ENCODE data around the gene SPPL2B. TPM values are rescaled to one million over a fixed set of nuclear protein-coding genes. Genes with fewer than 3 reads are reported as not detected.
A peak's percentile ranks its signal among the peaks of the same experiment; 100 is the strongest.
"Not testable (repeated sequence)": the region's sequence is repeated elsewhere in the genome, so short reads cannot be mapped to it uniquely, and the experiment has no call there.

Gene SPPL2B, protein sequence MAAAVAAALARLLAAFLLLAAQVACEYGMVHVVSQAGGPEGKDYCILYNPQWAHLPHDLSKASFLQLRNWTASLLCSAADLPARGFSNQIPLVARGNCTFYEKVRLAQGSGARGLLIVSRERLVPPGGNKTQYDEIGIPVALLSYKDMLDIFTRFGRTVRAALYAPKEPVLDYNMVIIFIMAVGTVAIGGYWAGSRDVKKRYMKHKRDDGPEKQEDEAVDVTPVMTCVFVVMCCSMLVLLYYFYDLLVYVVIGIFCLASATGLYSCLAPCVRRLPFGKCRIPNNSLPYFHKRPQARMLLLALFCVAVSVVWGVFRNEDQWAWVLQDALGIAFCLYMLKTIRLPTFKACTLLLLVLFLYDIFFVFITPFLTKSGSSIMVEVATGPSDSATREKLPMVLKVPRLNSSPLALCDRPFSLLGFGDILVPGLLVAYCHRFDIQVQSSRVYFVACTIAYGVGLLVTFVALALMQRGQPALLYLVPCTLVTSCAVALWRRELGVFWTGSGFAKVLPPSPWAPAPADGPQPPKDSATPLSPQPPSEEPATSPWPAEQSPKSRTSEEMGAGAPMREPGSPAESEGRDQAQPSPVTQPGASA
- total RNA-seq (2014; rRNA removed; shearing (Covaris generic); ENCODE audit: low replicate concordance), result 18.2 and 48.3 TPM in 2 replicates

- no peaks in the 10 kb centered on the region for H3K9me2 ChIP-seq (replicated peaks; ENCODE audit: insufficient read depth, low read length)
- H2AFZ ChIP-seq (ENCODE audit: low read length), result no peak within 1 kb of the TSS
- DNase-seq, result peak; percentile 97
- peak within 1 kb of the TSS; percentile 85 for H3K4me2 ChIP-seq (ENCODE audit: low read depth, low read length, poor library complexity, severe bottlenecking)
- no peaks in the 10 kb centered on the region for H3K27me3 ChIP-seq (ENCODE audit: low read length)
- peaks cover 73% of the 10 kb centered on the region for H3K79me2 ChIP-seq (ENCODE audit: low read length)
- peak within 1 kb of the TSS; percentile 99 for H3K9ac ChIP-seq (ENCODE audit: low read length)
- peaks cover 17% of the 10 kb centered on the region; the same call in 1 of the 2 replicates for H4K20me1 ChIP-seq (ENCODE audit: insufficient read depth, low read depth, low read length)
- H3K9me3 ChIP-seq (ENCODE audit: low read length), result no peaks in the 10 kb centered on the region
- H3K27ac ChIP-seq (ENCODE audit: low read length), result peak within 1 kb of the TSS; percentile 64
- peaks cover 47% of the 10 kb centered on the region for H3K4me1 ChIP-seq (ENCODE audit: low read length)
- H3K4me3 ChIP-seq (ENCODE audit: low read length), result peak within 1 kb of the TSS; percentile 97
- H3K36me3 ChIP-seq (ENCODE audit: insufficient read depth, low read length), result 0 out of 2 replicates have a peak, but pooled peaks cover 2% of the 10 kb centered on the region
Measured at GRCh38 chr19:2328401-2329148, at the start of gene SPPL2B, which contains the start of gene LSM7. Gene SPPL2B, plus strand, starts transcription at chr19:2328684. Its CDS starts 26 bp downstream, at chr19:2328710. Gene LSM7, minus strand, starts transcription at chr19:2328586. Its CDS starts 20 bp downstream, at chr19:2328566.

DNA sequence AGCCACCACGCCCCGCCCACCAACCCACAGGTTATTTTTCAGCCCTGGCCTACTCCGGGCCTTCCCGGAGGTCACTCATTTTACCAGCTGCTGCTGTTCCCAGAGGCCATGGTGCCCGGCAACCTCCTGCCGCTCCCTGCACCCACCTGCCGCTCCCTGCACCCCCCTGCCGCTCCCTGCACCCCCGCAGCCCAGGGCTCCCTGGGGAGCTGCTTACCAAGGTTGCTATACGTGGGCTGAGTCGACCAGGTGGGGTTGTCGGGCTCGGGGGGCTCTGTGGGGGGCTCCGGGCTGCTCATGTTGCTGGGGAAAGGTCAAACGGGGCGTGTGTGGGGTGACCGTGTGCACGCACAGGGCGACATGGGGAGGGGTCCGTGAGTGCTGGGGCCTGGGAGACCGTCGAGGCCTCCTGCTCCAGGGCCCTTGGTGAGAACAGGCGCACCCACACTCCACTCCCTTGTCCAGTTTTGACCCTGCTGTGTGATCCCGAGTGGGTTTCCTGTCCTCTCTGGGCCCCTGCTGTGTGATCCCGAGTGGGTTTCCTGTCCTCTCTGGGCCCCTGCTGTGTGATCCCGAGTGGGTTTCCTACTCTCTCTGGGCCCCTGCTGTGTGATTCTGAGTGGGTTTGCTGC lies 47.7 kb upstream of the SPPL2B start:
- H2AFZ ChIP-seq (ENCODE audit: low read length), result no peak overlapping the region
- H3K4me3 ChIP-seq (ENCODE audit: low read length), result no peak overlapping the region
- no peak overlapping the region for H3K9ac ChIP-seq (ENCODE audit: low read length)
- no peaks in the 10 kb centered on the region for H3K27me3 ChIP-seq (ENCODE audit: low read length)
- H3K4me2 ChIP-seq (ENCODE audit: low read depth, low read length, poor library complexity, severe bottlenecking), result no peak overlapping the region
- no peaks in the 10 kb centered on the region for H3K9me3 ChIP-seq (ENCODE audit: low read length)
- peak; percentile 40 for DNase-seq
- no peaks in the 10 kb centered on the region for H3K36me3 ChIP-seq (ENCODE audit: insufficient read depth, low read length)
- no peak overlapping the region for H3K27ac ChIP-seq (ENCODE audit: low read length)
- H3K4me1 ChIP-seq (ENCODE audit: low read length), result no peaks in the 10 kb centered on the region
- peaks cover 7% of the 10 kb centered on the region; the same call in 1 of the 2 replicates for H4K20me1 ChIP-seq (ENCODE audit: insufficient read depth, low read depth, low read length)
- no peaks in the 10 kb centered on the region for H3K9me2 ChIP-seq (replicated peaks; ENCODE audit: insufficient read depth, low read length)
- H3K79me2 ChIP-seq (ENCODE audit: low read length), result no peaks in the 10 kb centered on the region

DNA sequence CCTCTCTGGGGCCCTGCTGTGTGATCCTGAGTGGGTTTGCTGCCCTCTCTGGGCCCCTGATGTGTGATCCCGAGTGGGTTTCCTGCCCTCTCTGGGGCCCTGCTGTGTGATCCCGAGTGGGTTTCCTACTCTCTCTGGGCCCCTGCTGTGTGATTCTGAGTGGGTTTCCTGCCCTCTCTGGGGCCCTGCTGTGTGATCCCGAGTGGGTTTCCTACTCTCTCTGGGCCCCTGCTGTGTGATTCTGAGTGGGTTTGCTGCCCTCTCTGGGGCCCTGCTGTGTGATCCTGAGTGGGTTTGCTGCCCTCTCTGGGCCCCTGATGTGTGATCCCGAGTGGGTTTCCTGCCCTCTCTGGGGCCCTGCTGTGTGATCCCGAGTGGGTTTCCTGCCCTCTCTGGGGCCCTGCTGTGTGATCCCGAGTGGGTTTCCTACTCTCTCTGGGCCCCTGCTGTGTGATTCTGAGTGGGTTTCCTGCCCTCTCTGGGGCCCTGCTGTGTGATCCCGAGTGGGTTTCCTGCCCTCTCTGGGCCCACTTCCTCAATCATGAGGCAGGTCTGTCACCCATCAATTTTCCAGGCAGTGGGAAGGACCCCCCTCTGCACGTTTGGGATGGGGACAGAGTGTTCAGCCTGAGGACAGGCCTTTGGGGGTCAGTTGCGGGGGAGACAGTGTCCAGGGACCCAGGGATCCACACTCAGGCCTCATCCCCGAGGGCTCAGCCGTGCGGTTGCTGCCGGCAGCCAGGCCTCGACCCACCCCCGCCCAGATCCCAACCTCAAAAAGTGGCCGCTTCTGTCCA lies 47.0 kb upstream of the SPPL2B start:
- H4K20me1 ChIP-seq (ENCODE audit: insufficient read depth, low read depth, low read length); H3K9me3 ChIP-seq (ENCODE audit: low read length); H3K36me3 ChIP-seq (ENCODE audit: insufficient read depth, low read length); H3K9me2 ChIP-seq (replicated peaks; ENCODE audit: insufficient read depth, low read length); H3K27ac ChIP-seq (ENCODE audit: low read length); DNase-seq; H3K9ac ChIP-seq (ENCODE audit: low read length); H3K4me1 ChIP-seq (ENCODE audit: low read length); H2AFZ ChIP-seq (ENCODE audit: low read length); H3K4me2 ChIP-seq (ENCODE audit: low read depth, low read length, poor library complexity, severe bottlenecking); H3K27me3 ChIP-seq (ENCODE audit: low read length); H3K79me2 ChIP-seq (ENCODE audit: low read length); H3K4me3 ChIP-seq (ENCODE audit: low read length): not testable (repeated sequence)

DNA sequence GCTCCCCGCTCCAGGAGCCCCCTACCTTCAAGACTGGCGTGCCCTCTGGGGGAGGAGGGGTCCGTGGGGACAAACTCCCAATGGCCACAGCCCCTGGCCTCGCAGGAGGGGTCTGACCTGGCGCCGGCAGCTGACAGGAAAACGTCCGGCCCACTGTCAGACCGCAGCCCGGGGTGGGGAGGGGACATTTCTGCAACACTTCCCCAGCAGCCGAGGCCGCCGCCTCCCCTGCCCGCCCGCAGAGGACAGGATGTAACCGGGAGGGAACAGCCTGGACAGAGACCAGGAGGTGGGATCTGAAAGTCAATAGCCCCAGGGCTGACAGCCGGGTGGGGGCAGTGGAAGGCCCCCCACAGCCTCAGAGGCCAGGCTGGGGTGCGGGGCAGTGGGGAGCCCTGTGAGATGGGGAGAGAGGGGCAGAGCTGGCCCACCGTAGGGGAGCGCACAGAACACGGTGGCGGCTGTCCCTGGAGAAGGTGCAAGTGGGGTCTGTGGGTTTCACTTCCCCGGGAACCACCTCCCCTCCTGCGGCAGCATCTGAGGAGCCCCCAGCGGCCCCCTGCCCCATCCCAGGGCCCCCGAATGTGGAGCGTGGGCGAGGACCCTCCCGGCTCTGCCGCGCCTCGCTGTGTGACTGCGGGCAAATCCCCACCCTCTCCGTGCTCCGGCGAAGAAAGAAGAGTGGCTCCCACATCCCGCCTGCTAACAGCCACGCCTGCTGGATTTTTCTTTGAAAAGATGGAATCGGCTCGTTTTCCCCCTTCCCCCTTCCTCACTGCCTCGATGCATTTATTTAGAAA lies 46.2 kb upstream of the SPPL2B start, which contains the start of gene PEAK3:
Gene PEAK3 (minus strand): TSS at position 114 of the 800 bp plus-strand sequence. CDS start 1,244 bp downstream, outside the sequence.
- H3K4me2 ChIP-seq (ENCODE audit: low read depth, low read length, poor library complexity, severe bottlenecking), result no peak within 1 kb of the TSS
- no peaks in the 10 kb centered on the region for H3K9me3 ChIP-seq (ENCODE audit: low read length)
- no peak within 1 kb of the TSS for H2AFZ ChIP-seq (ENCODE audit: low read length)
- H3K79me2 ChIP-seq (ENCODE audit: low read length), result no peaks in the 10 kb centered on the region
- H3K9me2 ChIP-seq (replicated peaks; ENCODE audit: insufficient read depth, low read length), result no peaks in the 10 kb centered on the region
- no peaks in the 10 kb centered on the region for H3K36me3 ChIP-seq (ENCODE audit: insufficient read depth, low read length)
- H3K4me3 ChIP-seq (ENCODE audit: low read length), result no peak within 1 kb of the TSS
- DNase-seq, result no peak
- no peak within 1 kb of the TSS for H3K27ac ChIP-seq (ENCODE audit: low read length)
- H3K9ac ChIP-seq (ENCODE audit: low read length), result no peak within 1 kb of the TSS
- no peaks in the 10 kb centered on the region for H3K4me1 ChIP-seq (ENCODE audit: low read length)
- H4K20me1 ChIP-seq (ENCODE audit: insufficient read depth, low read depth, low read length), result peaks cover 7% of the 10 kb centered on the region; the same call in 1 of the 2 replicates
- H3K27me3 ChIP-seq (ENCODE audit: low read length), result no peaks in the 10 kb centered on the region

DNA sequence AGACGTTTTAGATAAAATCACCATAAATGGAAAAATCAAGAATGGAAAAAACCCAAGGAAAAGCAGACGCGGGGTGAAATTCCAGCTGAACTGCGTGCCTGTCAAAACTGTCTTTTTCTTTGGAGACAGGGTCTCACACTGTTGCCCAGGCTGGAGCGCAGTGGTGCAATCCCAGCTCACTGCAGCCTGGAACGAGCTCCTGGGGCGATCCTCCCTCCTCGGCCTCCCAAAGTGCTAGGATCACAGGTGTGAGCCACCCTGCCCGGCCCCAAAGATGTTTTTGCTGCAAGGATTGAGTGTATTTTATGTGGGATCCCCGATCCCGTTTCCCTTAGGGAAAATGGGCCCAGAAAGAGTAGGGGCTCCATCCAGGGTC lies 45.6 kb upstream of the SPPL2B start:
- no peak overlapping the region for H2AFZ ChIP-seq (ENCODE audit: low read length)
- no peaks in the 10 kb centered on the region for H3K9me2 ChIP-seq (replicated peaks; ENCODE audit: insufficient read depth, low read length)
- peaks cover 7% of the 10 kb centered on the region; the same call in 1 of the 2 replicates for H4K20me1 ChIP-seq (ENCODE audit: insufficient read depth, low read depth, low read length)
- no peak for DNase-seq
- no peaks in the 10 kb centered on the region for H3K9me3 ChIP-seq (ENCODE audit: low read length)
- H3K79me2 ChIP-seq (ENCODE audit: low read length), result no peaks in the 10 kb centered on the region
- no peak overlapping the region for H3K27ac ChIP-seq (ENCODE audit: low read length)
- no peak overlapping the region for H3K9ac ChIP-seq (ENCODE audit: low read length)
- H3K4me1 ChIP-seq (ENCODE audit: low read length), result no peaks in the 10 kb centered on the region
- H3K27me3 ChIP-seq (ENCODE audit: low read length), result no peaks in the 10 kb centered on the region
- H3K4me2 ChIP-seq (ENCODE audit: low read depth, low read length, poor library complexity, severe bottlenecking), result no peak overlapping the region
- no peaks in the 10 kb centered on the region for H3K36me3 ChIP-seq (ENCODE audit: insufficient read depth, low read length)
- H3K4me3 ChIP-seq (ENCODE audit: low read length), result no peak overlapping the region

GRCh38 chr19:2283835-2284507 lies 44.5 kb upstream of the SPPL2B start:
- peak; percentile 55 for DNase-seq
- H3K27me3 ChIP-seq (ENCODE audit: low read length), result no peaks in the 10 kb centered on the region
- no peak overlapping the region for H3K27ac ChIP-seq (ENCODE audit: low read length)
- no peaks in the 10 kb centered on the region for H3K9me2 ChIP-seq (replicated peaks; ENCODE audit: insufficient read depth, low read length)
- H3K79me2 ChIP-seq (ENCODE audit: low read length), result no peaks in the 10 kb centered on the region
- peaks cover under 1% of the 10 kb centered on the region; the same call in 1 of the 2 replicates for H4K20me1 ChIP-seq (ENCODE audit: insufficient read depth, low read depth, low read length)
- no peak overlapping the region for H3K4me3 ChIP-seq (ENCODE audit: low read length)
- no peaks in the 10 kb centered on the region for H3K36me3 ChIP-seq (ENCODE audit: insufficient read depth, low read length)
- H3K9ac ChIP-seq (ENCODE audit: low read length), result no peak overlapping the region
- no peak overlapping the region for H2AFZ ChIP-seq (ENCODE audit: low read length)
- H3K4me2 ChIP-seq (ENCODE audit: low read depth, low read length, poor library complexity, severe bottlenecking), result no peak overlapping the region
- H3K4me1 ChIP-seq (ENCODE audit: low read length), result peaks cover 1% of the 10 kb centered on the region
- no peaks in the 10 kb centered on the region for H3K9me3 ChIP-seq (ENCODE audit: low read length)

Data from Karpas-422 (cell line).